ENCODE data around the gene KCNN4. TPM values are rescaled to one million over a fixed set of nuclear protein-coding genes. Genes with fewer than 3 reads are reported as not detected.

Gene KCNN4
- polyA plus RNA-seq, 1 of the 3 experiments (the other 2 are of a cell fraction): 22.2 TPM

GRCh38 chr19:43754503-43755255 lies 26.1 kb downstream of the KCNN4 start, which contains the start of gene SMG9 (continued):
- TF ChIP-seq TAF1 (IDR thresholded peaks at IDR 0.05; ENCODE audit: borderline replicate concordance, low read depth, low read length): peak; percentile 53
- no peak for TF ChIP-seq IRF3 (IDR thresholded peaks at IDR 0.05; ENCODE audit: low read depth, low read length)
- TF ChIP-seq SMC3 (IDR thresholded peaks at IDR 0.05; ENCODE audit: low read depth, low read length): no peak
- no peak for TF ChIP-seq ELF1 (IDR thresholded peaks at IDR 0.05)
- peak; percentile 96 for TF ChIP-seq CHD2 (IDR thresholded peaks at IDR 0.05; ENCODE audit: low read length, partially characterized antibody)
- TF ChIP-seq JUND (IDR thresholded peaks at IDR 0.05): no peak
- TF ChIP-seq EP300 (IDR thresholded peaks at IDR 0.05; ENCODE audit: borderline replicate concordance in 1 of 2, low read depth in 1 of 2, low read length in 1 of 2): no peak
- 0 out of 2 replicates have a peak, but pooled peaks have one; percentile 17 for TF ChIP-seq SIN3A (IDR thresholded peaks at IDR 0.05; ENCODE audit: borderline replicate concordance, low read depth, low read length)
- TF ChIP-seq ZBTB33 (IDR thresholded peaks at IDR 0.05; ENCODE audit: borderline replicate concordance, low read depth): no peak
- TF ChIP-seq MAX (IDR thresholded peaks at IDR 0.05; ENCODE audit: low read depth): peak; percentile 45; the same call in 1 of the 2 replicates
- peak; percentile 76; the same call in 1 of the 2 replicates for TF ChIP-seq POLR2AphosphoS5 (IDR thresholded peaks at IDR 0.05; ENCODE audit: low read depth, low read length)
- TF ChIP-seq REST (IDR thresholded peaks at IDR 0.05; ENCODE audit: low read depth, low read length): 0 out of 2 replicates have a peak, but pooled peaks have one; percentile 22

- H3K9me3 ChIP-seq: no peaks in the 10 kb centered on the region
- peak overlapping the region; percentile 98 for H3K4me2 ChIP-seq
- H4K20me1 ChIP-seq (ENCODE audit: insufficient read depth): peaks cover 13% of the 10 kb centered on the region
- no peak for DNase-seq
- H3K9me2 ChIP-seq: no peaks in the 10 kb centered on the region
- peak overlapping the region; percentile 98 to 100 for H3K27ac ChIP-seq (ENCODE audit: low read depth in 2 of 2, low read length in 1 of 2)
- ChIA-PET CTCF (interaction anchor here (1.1 to 4.6 kb wide), 6 partner anchors 9 to 84 kb away, joined by 3 to 30 read pairs (median 10); partner anchors contain the start of gene PLAUR), POLR2A (interaction anchor here (1.1 kb wide), 1 partner anchor 9 kb away, joined by 4 read pairs; no protein-coding TSS in a partner anchor)
- 0 out of 2 replicates have a peak overlapping the region, but pooled peaks have one; percentile 23 for H2AFZ ChIP-seq (ENCODE audit: low read depth)
- H3K4me3 ChIP-seq (ENCODE audit: low read depth in 2 of 2, low read length in 1 of 2): peak overlapping the region; percentile 74 to 87
- H3K36me3 ChIP-seq (replicated peaks in 1 of 2; ENCODE audit: control insufficient read depth in 1 of 2, insufficient read depth in 2 of 2, low read length in 1 of 2): peaks cover 21 to 30% of the 10 kb centered on the region in 2 experiments
- H3K4me1 ChIP-seq (ENCODE audit: control insufficient read depth in 1 of 2, insufficient read depth in 2 of 2, low read depth in 1 of 2, low read length in 1 of 2): peaks cover 7 to 46% of the 10 kb centered on the region in 2 experiments; a peak in 3 of 4 replicates
- WGBS (ENCODE audit: low lambda C conversion rate): under 1% methylated on average over 11 of the region's 11 CpGs
- TF ChIP-seq EP300 (IDR thresholded peaks at IDR 0.05; ENCODE audit: borderline replicate concordance in 1 of 2, low read depth in 1 of 2, low read length in 1 of 2): no peak
- no peak for TF ChIP-seq GATA2 (CRISPR knock-in tag; IDR thresholded peaks at IDR 0.05)
- no peak for TF ChIP-seq USF2 (IDR thresholded peaks at IDR 0.05; ENCODE audit: borderline replicate concordance, low read depth, low read length)
- H3K79me2 ChIP-seq (ENCODE audit: insufficient read depth): peaks cover 53% of the 10 kb centered on the region
- peak overlapping the region; percentile 96 for H3K9ac ChIP-seq
- H3F3A ChIP-seq (replicated peaks; ENCODE audit: insufficient read depth): peaks cover 63% of the 10 kb centered on the region
- H3K27me3 ChIP-seq (ENCODE audit: insufficient read depth): no peaks in the 10 kb centered on the region
Measured at GRCh38 chr19:43754253-43754502, 26.6 kb downstream of the KCNN4 start.

Data from SK-N-SH (cell line).